SK-N-SH treated with all-trans-retinoic acid at 6 μM for 48 hours (cell line): Measurements from ENCODE around the gene CCDC180.

ENCODE experiments used
- TF ChIP-seq, protein P1 (sequence below): fragments of 250-450 bp; sonication (Bioruptor Pico); IDR thresholded peaks from 2 replicates; pipeline ENCODE4 v1.8.0; 2021; ENCODE audit warnings: low read depth, mild to moderate bottlenecking, moderate library complexity, borderline replicate concordance

The CCDC180 gene

DNA sequence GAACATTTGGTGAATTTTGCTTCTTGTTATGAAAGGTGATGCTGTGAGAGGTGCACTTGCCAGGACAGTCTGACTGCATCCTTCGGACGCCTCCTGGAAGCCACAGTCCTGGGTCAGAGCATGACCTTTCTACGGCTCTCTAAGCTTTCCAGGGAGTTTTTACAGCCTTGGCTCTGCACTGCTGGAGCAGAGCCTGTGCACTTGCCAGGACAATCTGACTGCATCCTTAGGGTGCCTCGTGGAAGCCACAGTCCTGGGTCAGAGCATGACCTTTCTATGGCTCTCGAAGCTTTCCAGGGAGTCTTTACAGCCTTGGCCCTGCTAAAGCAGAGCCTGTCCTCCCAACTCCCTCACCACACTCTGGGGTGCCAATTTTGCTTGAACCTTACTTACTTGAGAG, 49.6 kb downstream of the CCDC180 start (continued):
- TF ChIP-seq, protein P1, sequence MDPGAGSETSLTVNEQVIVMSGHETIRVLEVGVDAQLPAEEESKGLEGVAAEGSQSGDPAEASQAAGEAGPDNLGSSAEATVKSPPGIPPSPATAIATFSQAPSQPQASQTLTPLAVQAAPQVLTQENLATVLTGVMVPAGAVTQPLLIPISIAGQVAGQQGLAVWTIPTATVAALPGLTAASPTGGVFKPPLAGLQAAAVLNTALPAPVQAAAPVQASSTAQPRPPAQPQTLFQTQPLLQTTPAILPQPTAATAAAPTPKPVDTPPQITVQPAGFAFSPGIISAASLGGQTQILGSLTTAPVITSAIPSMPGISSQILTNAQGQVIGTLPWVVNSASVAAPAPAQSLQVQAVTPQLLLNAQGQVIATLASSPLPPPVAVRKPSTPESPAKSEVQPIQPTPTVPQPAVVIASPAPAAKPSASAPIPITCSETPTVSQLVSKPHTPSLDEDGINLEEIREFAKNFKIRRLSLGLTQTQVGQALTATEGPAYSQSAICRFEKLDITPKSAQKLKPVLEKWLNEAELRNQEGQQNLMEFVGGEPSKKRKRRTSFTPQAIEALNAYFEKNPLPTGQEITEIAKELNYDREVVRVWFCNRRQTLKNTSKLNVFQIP (CRISPR knock-in tag), result no peak
